ENCODE measurements around the gene AIFM2. TPM values are rescaled to one million over a fixed set of nuclear protein-coding genes. Genes with fewer than 3 reads are reported as not detected.

The AIFM2 gene
- total and polyA plus RNA-seq, 2 experiments from 2014 or later, result 5.4 to 6.6 TPM

- no peak overlapping the region for H3K4me3 ChIP-seq
- H3K4me1 ChIP-seq (ENCODE audit: low read depth), result no peaks in the 10 kb centered on the region
- peaks cover 15% of the 10 kb centered on the region for H3K36me3 ChIP-seq
- H3K27ac ChIP-seq, result no peak overlapping the region
- DNase-seq (ENCODE audit: low read depth in 1 of 2, low spot score in 1 of 2), result no peak
- no peaks in the 10 kb centered on the region for H3K27me3 ChIP-seq
- H3K9me3 ChIP-seq (ENCODE audit: low read depth), result no peaks in the 10 kb centered on the region
- TF ChIP-seq CTCF (IDR thresholded peaks at IDR 0.05; ENCODE audit: low read depth, low read length), result no peak
Measured at GRCh38 chr10:70078937-70079336, 53.7 kb downstream of the AIFM2 start.

- H3K27ac ChIP-seq, result no peak overlapping the region
- H3K4me1 ChIP-seq (ENCODE audit: low read depth), result peaks cover 2% of the 10 kb centered on the region
- no peak for TF ChIP-seq CTCF (IDR thresholded peaks at IDR 0.05; ENCODE audit: low read depth, low read length)
- H3K4me3 ChIP-seq, result no peak overlapping the region
- no peaks in the 10 kb centered on the region for H3K9me3 ChIP-seq (ENCODE audit: low read depth)
- H3K27me3 ChIP-seq, result no peaks in the 10 kb centered on the region
- H3K36me3 ChIP-seq, result peaks cover 15% of the 10 kb centered on the region
- no peak for DNase-seq (ENCODE audit: low read depth in 1 of 2, low spot score in 1 of 2)
Measured at GRCh38 chr10:70078329-70078728, 54.3 kb downstream of the AIFM2 start.

GRCh38 chr10:70074971-70075370 is 57.7 kb downstream of the AIFM2 start:
- DNase-seq (ENCODE audit: low read depth in 1 of 2, low spot score in 1 of 2), result no peak
- peaks cover 12% of the 10 kb centered on the region for H3K36me3 ChIP-seq
- no peaks in the 10 kb centered on the region for H3K27me3 ChIP-seq
- H3K4me3 ChIP-seq, result no peak overlapping the region
- H3K4me1 ChIP-seq (ENCODE audit: low read depth), result peaks cover 13% of the 10 kb centered on the region
- H3K27ac ChIP-seq, result no peak overlapping the region
- TF ChIP-seq CTCF (IDR thresholded peaks at IDR 0.05; ENCODE audit: low read depth, low read length), result no peak
- H3K9me3 ChIP-seq (ENCODE audit: low read depth), result no peaks in the 10 kb centered on the region

GRCh38 chr10:70074165-70074564 is 58.5 kb downstream of the AIFM2 start:
- Histone ChIP-seq H3K27me3 (no peaks in the 10 kb centered on the region), H3K4me3 (no peak overlapping the region), H3K27ac (no peak overlapping the region), H3K9me3 (ENCODE audit: low read depth) (no peaks in the 10 kb centered on the region), H3K4me1 (ENCODE audit: low read depth) (peaks cover 13% of the 10 kb centered on the region), H3K36me3 (peaks cover 12% of the 10 kb centered on the region)
- TF ChIP-seq CTCF (IDR thresholded peaks at IDR 0.05; ENCODE audit: low read depth, low read length), result no peak
- no peak for DNase-seq (ENCODE audit: low read depth in 1 of 2, low spot score in 1 of 2)

GRCh38 chr10:70070834-70071233 is 61.8 kb downstream of the AIFM2 start:
- no peak for TF ChIP-seq CTCF (IDR thresholded peaks at IDR 0.05; ENCODE audit: low read depth, low read length)
- H3K4me1 ChIP-seq (ENCODE audit: low read depth), result peaks cover 13% of the 10 kb centered on the region
- H3K27ac ChIP-seq, result no peak overlapping the region
- no peaks in the 10 kb centered on the region for H3K27me3 ChIP-seq
- no peak for DNase-seq (ENCODE audit: low read depth in 1 of 2, low spot score in 1 of 2)
- peaks cover 2% of the 10 kb centered on the region for H3K36me3 ChIP-seq
- H3K4me3 ChIP-seq, result no peak overlapping the region
- H3K9me3 ChIP-seq (ENCODE audit: low read depth), result no peaks in the 10 kb centered on the region

- TF ChIP-seq CTCF (IDR thresholded peaks at IDR 0.05; ENCODE audit: low read depth, low read length), result no peak
Measured at GRCh38 chr10:70069346-70069745, 63.3 kb downstream of the AIFM2 start.

More at GRCh38 chr10:70069346-70069745, 63.3 kb downstream of the AIFM2 start:
- no peak for DNase-seq (ENCODE audit: low read depth in 1 of 2, low spot score in 1 of 2)
- Histone ChIP-seq H3K4me1 (ENCODE audit: low read depth) (peaks cover 13% of the 10 kb centered on the region), H3K27ac (no peak overlapping the region), H3K4me3 (no peak overlapping the region), H3K9me3 (ENCODE audit: low read depth) (no peaks in the 10 kb centered on the region), H3K27me3 (no peaks in the 10 kb centered on the region), H3K36me3 (peaks cover 4% of the 10 kb centered on the region)
